B cell (primary cell): ENCODE results near the gene ERRFI1. TPM values are rescaled to one million over a fixed set of nuclear protein-coding genes. Genes with fewer than 3 reads are reported as not detected.

Experiments used
- ATAC-seq: fragments of 200-7000 bp; cut with Tn5 transposase; one replicate; pipeline ENCODE4 v1.10.0; 2021; ENCODE audit warnings: low read depth, mild to moderate bottlenecking, moderate number of reproducible peaks, moderate library complexity
- CTCF ChIA-PET: fragments of 350-600 bp; sonication (Branson Sonifier 250); formaldehyde crosslinking; loops from one replicate; lab custom pipeline; 2021; ENCODE audit warnings: antibody characterized with exemption, inconsistent platforms; lab: Charles Lee
- POLR2A ChIA-PET: fragments of 350-600 bp; sonication (Branson Sonifier 250); formaldehyde crosslinking; loops from one replicate; lab custom pipeline; 2021; ENCODE audit warnings: antibody characterized with exemption; lab: Charles Lee
- DNase-seq: peaks from one replicate; pipeline ENCODE4 v3.0.0; 2013
- H2AFZ ChIP-seq: 2 replicates; pipeline ENCODE4 v1.6.1; 2012; ENCODE audit warnings: mild to moderate bottlenecking, low read depth, low read length; ENCODE audit not compliant: insufficient read depth, poor library complexity, severe bottlenecking
- H3K27ac ChIP-seq, 2 donors: 1 replicate in 1 of 2; 2 replicates in 1 of 2; pipeline ENCODE4 v1.5.1; 2012 to 2013; ENCODE audit warnings: low read length in 2 of 2, mild to moderate bottlenecking in 2 of 2, moderate library complexity in 1 of 2
- H3K27me3 ChIP-seq, 4 experiments: fragments of 200-600 bp in 1 of 4; sonication (generic) in 1 of 4; replicated peaks in 1 of 4; 1 replicate in 2 of 4; 2 replicates in 2 of 4; pipeline versions ENCODE4 v1.6.1 to v1.7.0; 2013 to 2016; ENCODE audit warnings: low read length in 3 of 4, mild to moderate bottlenecking in 2 of 4, mixed read lengths in 1 of 4, moderate library complexity in 1 of 4; ENCODE audit not compliant: insufficient read depth in 4 of 4, control insufficient read depth in 3 of 4; ENCODE audit errors: control extremely low read depth in 1 of 4
- H3K36me3 ChIP-seq, 2 experiments: replicated peaks in 1 of 2; 1 replicate in 1 of 2; 2 replicates in 1 of 2; pipeline versions ENCODE4 v1.6.1 to v1.7.1; 2013; ENCODE audit warnings: low read length in 1 of 2; ENCODE audit not compliant: insufficient read depth in 2 of 2, control insufficient read depth in 1 of 2; ENCODE audit errors: control extremely low read depth in 1 of 2, extremely low read depth in 1 of 2
- H3K4me1 ChIP-seq, 2 donors: fragments of 200-600 bp in 1 of 2; sonication (generic) in 1 of 2; 1 replicate in 1 of 2; 2 replicates in 1 of 2; pipeline versions ENCODE4 v1.5.1 to v1.6.1; 2013 to 2017; ENCODE audit warnings: low read length in 2 of 2; ENCODE audit not compliant: control insufficient read depth in 2 of 2, insufficient read depth in 2 of 2
- H3K4me2 ChIP-seq: replicated peaks from 2 replicates; pipeline ENCODE3; 2012; ENCODE audit warnings: mild to moderate bottlenecking, low read depth, low read length; ENCODE audit not compliant: poor library complexity, severe bottlenecking
- H3K4me3 ChIP-seq, 5 experiments: fragments of 200-600 bp in 1 of 5; sonication (generic) in 1 of 5; 1 replicate in 3 of 5; 2 replicates in 2 of 5; pipeline versions ENCODE4 v1.5.1 to v1.7.0; 2011 to 2016; ENCODE audit warnings: low read length in 4 of 5, mild to moderate bottlenecking in 4 of 5, low read depth in 2 of 5, control low read depth in 1 of 5, moderate library complexity in 1 of 5; ENCODE audit not compliant: insufficient read depth in 1 of 5; ENCODE audit errors: control extremely low read depth in 1 of 5, extremely low read depth in 1 of 5
- H3K79me2 ChIP-seq: fragments of 200-600 bp; sonication (generic); one replicate; pipeline ENCODE4 v1.6.0; 2016; ENCODE audit warnings: low read length; ENCODE audit not compliant: control insufficient read depth, insufficient read depth
- H3K9ac ChIP-seq: fragments of 200-600 bp; sonication (generic); 2 replicates; pipeline ENCODE4 v1.6.1; 2017; ENCODE audit warnings: mild to moderate bottlenecking, low read length, moderate library complexity
- H3K9me3 ChIP-seq, 3 donors: one replicate each; pipeline versions ENCODE4 v1.6.1 to v1.7.1; 2013; ENCODE audit warnings: low read length in 2 of 3; ENCODE audit not compliant: control insufficient read depth in 2 of 3, insufficient read depth in 1 of 3; ENCODE audit errors: control extremely low read depth in 1 of 3
- H4K20me1 ChIP-seq: 2 replicates; pipeline ENCODE4 v1.6.0; 2012; ENCODE audit warnings: mild to moderate bottlenecking, low read length; ENCODE audit not compliant: insufficient read depth, control insufficient read depth, poor library complexity, severe bottlenecking
- H3K27ac Mint-ChIP-seq: one replicate; pipeline ENCODE4 v1.8.0; 2021; ENCODE audit warnings: mixed read lengths
- H3K27me3 Mint-ChIP-seq: one replicate; pipeline ENCODE4 v1.8.0; 2021; ENCODE audit warnings: mixed read lengths
- H3K4me1 Mint-ChIP-seq: one replicate; pipeline ENCODE4 v1.8.0; 2021; ENCODE audit warnings: mixed read lengths
- H3K4me3 Mint-ChIP-seq: one replicate; pipeline ENCODE4 v1.8.0; 2021; ENCODE audit warnings: mixed read lengths
- H3K9me3 Mint-ChIP-seq: one replicate; pipeline ENCODE4 v1.8.0; 2022; ENCODE audit warnings: mixed read lengths; ENCODE audit not compliant: insufficient read depth
- CTCF ChIP-seq: fragments of 200-600 bp; IDR thresholded peaks from one replicate; pipeline ENCODE4 v1.8.0; 2022; ENCODE audit warnings: antibody characterized with exemption, mild to moderate bottlenecking
- EZH2 ChIP-seq: IDR thresholded peaks from 2 replicates; pipeline ENCODE4 v1.6.1; 2012; ENCODE audit warnings: borderline replicate concordance, low read depth, mild to moderate bottlenecking, moderate library complexity, low read length; ENCODE audit not compliant: insufficient read depth, poor library complexity, severe bottlenecking
- WGBS: methylation state at CpG from one replicate; pipeline ENCODE4 v1.1.5; 2013; ENCODE audit warnings: missing lambda C conversion rate; ENCODE audit not compliant: insufficient coverage; 5-methylcytosine and 5-hydroxymethylcytosine counted together
- intact Hi-C: fragments of 100-400 bp; cut with micrococcal nuclease; formaldehyde crosslinking; loops from one replicate; pipeline ENCODE4 v1.10.0; 2022
- polyA plus RNA-seq: library from polyadenylated mRNA; depleted of rRNA; stranded (reverse); fragments of >200 nt; gene quantifications from 2 replicates; pipeline ENCODE4 v1.2.3, GENCODE V29; 2012
- total RNA-seq, 2 donors: library from RNA; stranded (reverse); fragments of 120-200 nt in 1 of 2; gene quantifications; 1 replicate in 1 of 2; 2 replicates in 1 of 2; pipeline versions ENCODE4 v1.2.3 to v1.2.4, GENCODE V29; 2013 to 2022

ERRFI1 gene
- total and polyA plus RNA-seq, 2 donors (not counting 1 experiment from before 2014, with no cell fraction given), result 1.5 to 2.0 TPM

- H3K27me3 ChIP-seq, result no peaks in the 10 kb centered on the region
- H3K9me3 ChIP-seq, result no peaks in the 10 kb centered on the region
- ChIA-PET CTCF (no interaction called here), POLR2A (interaction anchor here (0.5 to 0.7 kb wide), 2 partner anchors 10 to 455 kb away, joined by 4 to 5 read pairs; no protein-coding TSS in a partner anchor)
- no peak overlapping the region for H3K4me2 ChIP-seq
- no peak overlapping the region for H3K27ac Mint-ChIP-seq
- intact Hi-C loops, result no loop called here
- DNase-seq, result no peak
- no peaks in the 10 kb centered on the region for H3K27me3 Mint-ChIP-seq
- no peak overlapping the region for H3K9ac ChIP-seq
- no peak overlapping the region for H3K4me3 Mint-ChIP-seq
- H3K4me1 Mint-ChIP-seq, result no peaks in the 10 kb centered on the region
- no peak overlapping the region for H2AFZ ChIP-seq
- WGBS, result 100% methylated on average over 2 of the region's 2 CpGs
- H3K36me3 ChIP-seq, result peaks cover 4 to 65% of the 10 kb centered on the region in 2 experiments
- H3K4me3 ChIP-seq, result no peak overlapping the region
- H4K20me1 ChIP-seq, result peaks cover 21% of the 10 kb centered on the region
- H3K9me3 Mint-ChIP-seq, result no peaks in the 10 kb centered on the region
- peaks cover 36% of the 10 kb centered on the region for H3K79me2 ChIP-seq
- no peak for ATAC-seq
- no peak overlapping the region for H3K27ac ChIP-seq
- no peak for TF ChIP-seq CTCF
- TF ChIP-seq EZH2, result no peak
- no peaks in the 10 kb centered on the region for H3K4me1 ChIP-seq
These were observed 53.0 kb downstream of the ERRFI1 start for GRCh38 chr1:7973086-7973485.

- TF ChIP-seq CTCF (no peak), EZH2 (no peak)
- POLR2A ChIA-PET, result interaction anchor here (0.5 kb wide), 1 partner anchor 9 kb away, joined by 4 read pairs; no protein-coding TSS in a partner anchor
- Histone ChIP-seq H3K9ac (no peak overlapping the region), H3K4me3 (no peak overlapping the region), H3K4me1 (no peaks in the 10 kb centered on the region), H3K4me2 (no peak overlapping the region), H3K27me3 (no peaks in the 10 kb centered on the region), H3K9me3 (no peaks in the 10 kb centered on the region), H3K79me2 (peaks cover 43% of the 10 kb centered on the region), H3K27ac (no peak overlapping the region), H2AFZ (no peak overlapping the region), H3K36me3 (peaks cover 4 to 61% of the 10 kb centered on the region in 2 experiments), H4K20me1 (peaks cover 26% of the 10 kb centered on the region)
- no peak overlapping the region for H3K4me3 Mint-ChIP-seq
- peaks cover 2% of the 10 kb centered on the region for H3K4me1 Mint-ChIP-seq
- intact Hi-C loops, result no loop called here
- no peaks in the 10 kb centered on the region for H3K27me3 Mint-ChIP-seq
- no peak for DNase-seq
- ATAC-seq, result no peak
- H3K9me3 Mint-ChIP-seq, result no peaks in the 10 kb centered on the region
- WGBS, result 100% methylated on average over 4 of the region's 5 CpGs
- no peak overlapping the region for H3K27ac Mint-ChIP-seq
- CTCF ChIA-PET, result no interaction called here
These were observed 53.8 kb downstream of the ERRFI1 start for GRCh38 chr1:7972285-7972684.
